Loucy (cell line): ENCODE results near the gene DNAJA3.

ENCODE experiments used
- H2AFZ ChIP-seq: fragments of 200-600 bp; sonication (generic); 2 replicates; pipeline ENCODE4 v1.6.0; 2016; ENCODE audit warnings: antibody characterized with exemption, mild to moderate bottlenecking, low read length, moderate library complexity
- H3F3A ChIP-seq: fragments of 200-600 bp; 2 replicates; pipeline ENCODE4 v1.6.0; 2016; ENCODE audit warnings: antibody characterized with exemption, low read depth, mild to moderate bottlenecking
- H3K27me3 ChIP-seq: fragments of 200-600 bp; sonication (generic); 2 replicates; pipeline ENCODE4 v1.6.1; 2014; ENCODE audit warnings: low read length, mild to moderate bottlenecking; ENCODE audit not compliant: insufficient read depth, poor library complexity, severe bottlenecking
- H3K36me3 ChIP-seq: fragments of 200-600 bp; sonication (generic); 2 replicates; pipeline ENCODE4 v1.6.1; 2016; ENCODE audit warnings: low read length; ENCODE audit not compliant: insufficient read depth
- H3K4me1 ChIP-seq: fragments of 200-600 bp; sonication (generic); 2 replicates; pipeline ENCODE4 v1.5.1; 2014; ENCODE audit warnings: low read length, mild to moderate bottlenecking; ENCODE audit not compliant: insufficient read depth, poor library complexity, severe bottlenecking
- H3K4me2 ChIP-seq: fragments of 200-600 bp; sonication (generic); 2 replicates; pipeline ENCODE4 v1.6.0; 2014; ENCODE audit warnings: antibody characterized with exemption, low read length, low read depth, mild to moderate bottlenecking; ENCODE audit not compliant: poor library complexity, severe bottlenecking
- H3K4me3 ChIP-seq: fragments of 200-600 bp; sonication (generic); 2 replicates; pipeline ENCODE4 v1.5.1; 2014; ENCODE audit warnings: low read length, mild to moderate bottlenecking, mixed read lengths; ENCODE audit not compliant: poor library complexity, severe bottlenecking
- H3K79me2 ChIP-seq: fragments of 200-600 bp; sonication (generic); 2 replicates; pipeline ENCODE4 v1.6.1; 2014; ENCODE audit warnings: low read length; ENCODE audit not compliant: insufficient read depth
- H3K9ac ChIP-seq: fragments of 200-600 bp; sonication (generic); 2 replicates; pipeline ENCODE4 v1.6.0; 2014; ENCODE audit warnings: mild to moderate bottlenecking, low read depth, low read length, moderate library complexity; ENCODE audit not compliant: poor library complexity, severe bottlenecking
- H3K9me2 ChIP-seq: fragments of 200-600 bp; sonication (generic); replicated peaks from 2 replicates; pipeline ENCODE4 v1.6.1; 2016; ENCODE audit warnings: low read depth, low read length, mixed read lengths
- H3K9me3 ChIP-seq: fragments of 200-600 bp; sonication (generic); 2 replicates; pipeline ENCODE4 v1.6.1; 2014; ENCODE audit warnings: mild to moderate bottlenecking, antibody characterized with exemption, low read length, low read depth; ENCODE audit not compliant: insufficient read depth
- H4K20me1 ChIP-seq: fragments of 200-600 bp; sonication (generic); 2 replicates; pipeline ENCODE4 v1.6.0; 2014; ENCODE audit warnings: antibody characterized with exemption, low read length, mild to moderate bottlenecking; ENCODE audit not compliant: insufficient read depth, poor library complexity, severe bottlenecking
- EZH2phosphoT487 ChIP-seq: fragments of 200-600 bp; IDR thresholded peaks from 2 replicates; pipeline ENCODE4 v1.6.1; 2018; ENCODE audit warnings: antibody characterized with exemption, mild to moderate bottlenecking, moderate library complexity, borderline replicate concordance
- TF ChIP-seq, protein P1 (sequence below): fragments of 200-600 bp; sonication (generic); conservative IDR thresholded peaks from 2 replicates; pipeline ENCODE4 v1.5.1; 2014; ENCODE audit warnings: mild to moderate bottlenecking, antibody characterized with exemption, low read length

The DNAJA3 gene

DNA sequence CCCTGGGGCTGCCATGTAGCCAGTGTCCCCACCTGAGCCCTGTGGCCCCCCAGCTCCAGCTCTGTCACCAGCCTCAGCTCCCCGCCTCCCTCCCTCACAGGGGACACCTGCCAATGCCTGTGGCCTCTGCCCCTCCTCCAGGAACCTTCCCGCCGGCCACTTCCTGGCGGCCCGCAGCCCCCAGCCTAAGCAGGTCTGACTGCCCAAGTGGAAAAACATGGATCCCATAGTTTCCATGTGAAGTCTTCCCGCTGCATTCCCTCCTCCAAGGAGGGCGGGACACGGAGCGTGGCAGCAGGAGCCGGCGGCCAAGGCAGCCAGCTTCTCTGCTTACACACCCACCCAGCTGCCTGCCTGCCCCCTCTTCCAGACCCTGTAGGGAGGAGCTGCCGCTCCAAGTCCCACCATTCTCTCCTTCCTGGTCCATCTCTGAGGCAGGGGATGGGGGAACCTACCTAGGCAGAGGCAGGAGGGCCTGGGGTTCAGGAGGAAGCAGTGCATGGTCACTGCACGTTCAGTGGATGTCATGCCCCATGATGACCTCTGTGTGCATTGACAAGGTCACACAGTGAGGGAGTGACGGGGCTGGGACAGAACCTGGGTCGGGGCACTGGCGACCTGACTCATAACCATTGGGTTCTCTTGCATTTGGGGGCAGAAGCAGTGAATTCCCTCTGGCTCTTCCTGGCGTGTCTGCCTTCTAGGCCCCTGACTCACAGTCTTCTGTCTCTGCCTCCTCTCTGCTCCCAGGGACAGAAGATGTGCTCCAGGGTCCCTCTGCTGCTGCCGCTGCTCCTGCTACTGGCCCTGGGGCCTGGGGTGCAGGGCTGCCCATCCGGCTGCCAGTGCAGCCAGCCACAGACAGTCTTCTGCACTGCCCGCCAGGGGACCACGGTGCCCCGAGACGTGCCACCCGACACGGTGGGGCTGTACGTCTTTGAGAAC lies 45.3 kb upstream of the DNAJA3 start:
- no peaks in the 10 kb centered on the region for H3K36me3 ChIP-seq
- H4K20me1 ChIP-seq = no peaks in the 10 kb centered on the region
- H3K9ac ChIP-seq = no peak overlapping the region

DNA sequence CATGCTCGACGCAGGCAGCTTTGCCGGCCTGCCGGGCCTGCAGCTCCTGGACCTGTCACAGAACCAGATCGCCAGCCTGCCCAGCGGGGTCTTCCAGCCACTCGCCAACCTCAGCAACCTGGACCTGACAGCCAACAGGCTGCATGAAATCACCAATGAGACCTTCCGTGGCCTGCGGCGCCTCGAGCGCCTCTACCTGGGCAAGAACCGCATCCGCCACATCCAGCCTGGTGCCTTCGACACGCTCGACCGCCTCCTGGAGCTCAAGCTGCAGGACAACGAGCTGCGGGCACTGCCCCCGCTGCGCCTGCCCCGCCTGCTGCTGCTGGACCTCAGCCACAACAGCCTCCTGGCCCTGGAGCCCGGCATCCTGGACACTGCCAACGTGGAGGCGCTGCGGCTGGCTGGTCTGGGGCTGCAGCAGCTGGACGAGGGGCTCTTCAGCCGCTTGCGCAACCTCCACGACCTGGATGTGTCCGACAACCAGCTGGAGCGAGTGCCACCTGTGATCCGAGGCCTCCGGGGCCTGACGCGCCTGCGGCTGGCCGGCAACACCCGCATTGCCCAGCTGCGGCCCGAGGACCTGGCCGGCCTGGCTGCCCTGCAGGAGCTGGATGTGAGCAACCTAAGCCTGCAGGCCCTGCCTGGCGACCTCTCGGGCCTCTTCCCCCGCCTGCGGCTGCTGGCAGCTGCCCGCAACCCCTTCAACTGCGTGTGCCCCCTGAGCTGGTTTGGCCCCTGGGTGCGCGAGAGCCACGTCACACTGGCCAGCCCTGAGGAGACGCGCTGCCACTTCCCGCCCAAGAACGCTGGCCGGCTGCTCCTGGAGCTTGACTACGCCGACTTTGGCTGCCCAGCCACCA lies 44.4 kb upstream of the DNAJA3 start:
- no peak overlapping the region for H3K4me3 ChIP-seq
- H3K9me3 ChIP-seq = no peaks in the 10 kb centered on the region
- no peaks in the 10 kb centered on the region for H3K27me3 ChIP-seq
- TF ChIP-seq, protein P1, sequence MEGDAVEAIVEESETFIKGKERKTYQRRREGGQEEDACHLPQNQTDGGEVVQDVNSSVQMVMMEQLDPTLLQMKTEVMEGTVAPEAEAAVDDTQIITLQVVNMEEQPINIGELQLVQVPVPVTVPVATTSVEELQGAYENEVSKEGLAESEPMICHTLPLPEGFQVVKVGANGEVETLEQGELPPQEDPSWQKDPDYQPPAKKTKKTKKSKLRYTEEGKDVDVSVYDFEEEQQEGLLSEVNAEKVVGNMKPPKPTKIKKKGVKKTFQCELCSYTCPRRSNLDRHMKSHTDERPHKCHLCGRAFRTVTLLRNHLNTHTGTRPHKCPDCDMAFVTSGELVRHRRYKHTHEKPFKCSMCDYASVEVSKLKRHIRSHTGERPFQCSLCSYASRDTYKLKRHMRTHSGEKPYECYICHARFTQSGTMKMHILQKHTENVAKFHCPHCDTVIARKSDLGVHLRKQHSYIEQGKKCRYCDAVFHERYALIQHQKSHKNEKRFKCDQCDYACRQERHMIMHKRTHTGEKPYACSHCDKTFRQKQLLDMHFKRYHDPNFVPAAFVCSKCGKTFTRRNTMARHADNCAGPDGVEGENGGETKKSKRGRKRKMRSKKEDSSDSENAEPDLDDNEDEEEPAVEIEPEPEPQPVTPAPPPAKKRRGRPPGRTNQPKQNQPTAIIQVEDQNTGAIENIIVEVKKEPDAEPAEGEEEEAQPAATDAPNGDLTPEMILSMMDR = no peak
- TF ChIP-seq EZH2phosphoT487 = no peak
- no peak overlapping the region for H3K9ac ChIP-seq
- no peaks in the 10 kb centered on the region for H4K20me1 ChIP-seq
- no peak overlapping the region for H2AFZ ChIP-seq
- no peaks in the 10 kb centered on the region for H3K79me2 ChIP-seq
- no peaks in the 10 kb centered on the region for H3K36me3 ChIP-seq
- H3F3A ChIP-seq = no peaks in the 10 kb centered on the region
- H3K4me1 ChIP-seq = no peaks in the 10 kb centered on the region
- H3K4me2 ChIP-seq = no peak overlapping the region
- no peaks in the 10 kb centered on the region for H3K9me2 ChIP-seq

More for the DNA sequence above, 45.3 kb upstream of the DNAJA3 start:
- no peak for TF ChIP-seq EZH2phosphoT487
- TF ChIP-seq, protein P1 = no peak
- no peaks in the 10 kb centered on the region for H3K4me1 ChIP-seq
- no peak overlapping the region for H2AFZ ChIP-seq
- no peaks in the 10 kb centered on the region for H3K9me2 ChIP-seq
- no peak overlapping the region for H3K4me3 ChIP-seq
- H3K79me2 ChIP-seq = no peaks in the 10 kb centered on the region
- no peaks in the 10 kb centered on the region for H3F3A ChIP-seq
- H3K27me3 ChIP-seq = no peaks in the 10 kb centered on the region
- no peak overlapping the region for H3K4me2 ChIP-seq
- H3K9me3 ChIP-seq = no peaks in the 10 kb centered on the region

DNA sequence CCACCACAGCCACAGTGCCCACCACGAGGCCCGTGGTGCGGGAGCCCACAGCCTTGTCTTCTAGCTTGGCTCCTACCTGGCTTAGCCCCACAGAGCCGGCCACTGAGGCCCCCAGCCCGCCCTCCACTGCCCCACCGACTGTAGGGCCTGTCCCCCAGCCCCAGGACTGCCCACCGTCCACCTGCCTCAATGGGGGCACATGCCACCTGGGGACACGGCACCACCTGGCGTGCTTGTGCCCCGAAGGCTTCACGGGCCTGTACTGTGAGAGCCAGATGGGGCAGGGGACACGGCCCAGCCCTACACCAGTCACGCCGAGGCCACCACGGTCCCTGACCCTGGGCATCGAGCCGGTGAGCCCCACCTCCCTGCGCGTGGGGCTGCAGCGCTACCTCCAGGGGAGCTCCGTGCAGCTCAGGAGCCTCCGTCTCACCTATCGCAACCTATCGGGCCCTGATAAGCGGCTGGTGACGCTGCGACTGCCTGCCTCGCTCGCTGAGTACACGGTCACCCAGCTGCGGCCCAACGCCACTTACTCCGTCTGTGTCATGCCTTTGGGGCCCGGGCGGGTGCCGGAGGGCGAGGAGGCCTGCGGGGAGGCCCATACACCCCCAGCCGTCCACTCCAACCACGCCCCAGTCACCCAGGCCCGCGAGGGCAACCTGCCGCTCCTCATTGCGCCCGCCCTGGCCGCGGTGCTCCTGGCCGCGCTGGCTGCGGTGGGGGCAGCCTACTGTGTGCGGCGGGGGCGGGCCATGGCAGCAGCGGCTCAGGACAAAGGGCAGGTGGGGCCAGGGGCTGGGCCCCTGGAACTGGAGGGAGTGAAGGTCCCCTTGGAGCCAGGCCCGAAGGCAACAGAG lies 43.5 kb upstream of the DNAJA3 start:
- H3K4me3 ChIP-seq = no peak overlapping the region
- no peak overlapping the region for H2AFZ ChIP-seq
- no peaks in the 10 kb centered on the region for H4K20me1 ChIP-seq
- no peak overlapping the region for H3K4me2 ChIP-seq
- no peaks in the 10 kb centered on the region for H3K79me2 ChIP-seq
- no peaks in the 10 kb centered on the region for H3F3A ChIP-seq
- H3K9me2 ChIP-seq = no peaks in the 10 kb centered on the region
- H3K9me3 ChIP-seq = no peaks in the 10 kb centered on the region
- H3K9ac ChIP-seq = no peak overlapping the region
- H3K36me3 ChIP-seq = no peaks in the 10 kb centered on the region
- H3K27me3 ChIP-seq = no peaks in the 10 kb centered on the region
- TF ChIP-seq EZH2phosphoT487 = no peak
- TF ChIP-seq, protein P1 = no peak
- H3K4me1 ChIP-seq = no peaks in the 10 kb centered on the region
